Inflammatory macrophage (primary cell): Measurements from ENCODE around the gene RILPL2.
"Not testable (repeated sequence)": the region's sequence is repeated elsewhere in the genome, so short reads cannot be mapped to it uniquely, and the experiment has no call there.

Experiments
- DNase-seq, 2 donors: peaks; one replicate each; pipeline ENCODE4 v3.0.0-alpha.2; 2020 to 2022

RILPL2 gene

GRCh38 chr12:123449856-123450255 lies 13.4 kb upstream of the RILPL2 start:
- no peak for DNase-seq

GRCh38 chr12:123449249-123449733 lies 12.8 kb upstream of the RILPL2 start:
- peak; percentile 57 to 69 for DNase-seq

GRCh38 chr12:123446333-123446713 lies 9.8 kb upstream of the RILPL2 start:
- DNase-seq: no peak

- peak in 1 of 2 donors; percentile 27 for DNase-seq
Measured at GRCh38 chr12:123445388-123446332, 9.2 kb upstream of the RILPL2 start.

GRCh38 chr12:123444092-123445026 lies 7.9 kb upstream of the RILPL2 start:
- DNase-seq: peak; percentile 67 to 72

GRCh38 chr12:123442774-123443173 lies 6.3 kb upstream of the RILPL2 start:
- peak; percentile 13 to 26 for DNase-seq

GRCh38 chr12:123441523-123442164 lies 5.2 kb upstream of the RILPL2 start:
- DNase-seq: no peak

GRCh38 chr12:123435636-123436016 lies 858 bp downstream of the RILPL2 start:
- DNase-seq: no peak

- no peak for DNase-seq
Measured at GRCh38 chr12:123433615-123434014, 2.9 kb downstream of the RILPL2 start.

- peak; percentile 89 to 95 for DNase-seq
Measured at GRCh38 chr12:123431951-123432817, 4.3 kb downstream of the RILPL2 start.

- not testable (repeated sequence) for DNase-seq
Measured at GRCh38 chr12:123429101-123429500, 7.4 kb downstream of the RILPL2 start.

GRCh38 chr12:123428591-123428990 lies 7.9 kb downstream of the RILPL2 start:
- DNase-seq: no peak

- no peak for DNase-seq
Measured at GRCh38 chr12:123427036-123427769, 9.3 kb downstream of the RILPL2 start.

- no peak for DNase-seq
Measured at GRCh38 chr12:123421314-123421713, 15.2 kb downstream of the RILPL2 start.

GRCh38 chr12:123410041-123410412 lies 26.5 kb downstream of the RILPL2 start:
- DNase-seq: no peak

- DNase-seq: not testable (repeated sequence)
Measured at GRCh38 chr12:123409284-123410040, 27.0 kb downstream of the RILPL2 start.

- not testable (repeated sequence) for DNase-seq
Measured at GRCh38 chr12:123408619-123409018, 27.9 kb downstream of the RILPL2 start.

GRCh38 chr12:123407934-123408333 lies 28.6 kb downstream of the RILPL2 start:
- not testable (repeated sequence) for DNase-seq

- DNase-seq: not testable (repeated sequence)
Measured at GRCh38 chr12:123407269-123407668, 29.2 kb downstream of the RILPL2 start.

- DNase-seq: no peak
Measured at GRCh38 chr12:123404581-123404980, 31.9 kb downstream of the RILPL2 start.
